ENCODE results near the gene SPSB1.

Gene SPSB1

DNA sequence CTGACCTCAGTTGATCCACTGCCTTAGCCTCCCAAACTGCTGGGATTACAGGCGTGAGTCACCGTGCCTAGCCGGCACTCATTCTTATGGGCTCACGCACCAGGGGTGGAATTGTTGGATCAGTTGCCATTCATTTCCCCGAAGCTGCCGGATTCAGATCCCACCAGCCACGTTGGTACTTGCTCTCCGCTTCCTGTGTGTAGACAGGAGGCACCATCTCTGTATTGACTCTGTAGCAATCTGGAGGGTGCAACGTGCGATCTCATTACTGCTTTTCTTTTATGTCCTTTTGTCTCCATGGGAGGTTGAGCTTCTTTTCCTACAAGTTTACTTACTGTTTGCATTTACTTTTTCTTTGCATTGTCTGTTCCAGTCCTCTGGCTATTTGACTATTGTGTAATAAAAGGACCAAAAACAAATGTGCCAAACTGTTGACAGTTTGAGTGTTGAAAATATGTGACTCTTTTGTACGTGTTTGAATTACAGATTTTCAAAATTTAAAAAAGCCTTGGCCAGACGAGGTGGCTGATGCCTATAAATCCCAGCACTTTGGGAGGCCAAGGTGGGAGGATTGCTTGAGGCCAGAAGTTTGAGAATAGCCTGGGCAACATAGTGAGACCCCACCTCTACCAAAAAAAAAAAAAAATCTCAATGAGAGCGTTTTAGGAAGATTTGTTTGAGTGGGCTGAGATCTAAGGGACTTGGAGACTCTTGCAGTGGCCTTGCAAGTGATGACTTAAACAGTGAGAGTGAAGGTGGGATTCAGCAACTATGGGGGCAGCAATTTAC is 39.1 kb downstream of the SPSB1 start:
- H3K9me3 ChIP-seq = no peaks in the 10 kb centered on the region
- H3K27me3 ChIP-seq = no peaks in the 10 kb centered on the region
- TF ChIP-seq, protein P1, sequence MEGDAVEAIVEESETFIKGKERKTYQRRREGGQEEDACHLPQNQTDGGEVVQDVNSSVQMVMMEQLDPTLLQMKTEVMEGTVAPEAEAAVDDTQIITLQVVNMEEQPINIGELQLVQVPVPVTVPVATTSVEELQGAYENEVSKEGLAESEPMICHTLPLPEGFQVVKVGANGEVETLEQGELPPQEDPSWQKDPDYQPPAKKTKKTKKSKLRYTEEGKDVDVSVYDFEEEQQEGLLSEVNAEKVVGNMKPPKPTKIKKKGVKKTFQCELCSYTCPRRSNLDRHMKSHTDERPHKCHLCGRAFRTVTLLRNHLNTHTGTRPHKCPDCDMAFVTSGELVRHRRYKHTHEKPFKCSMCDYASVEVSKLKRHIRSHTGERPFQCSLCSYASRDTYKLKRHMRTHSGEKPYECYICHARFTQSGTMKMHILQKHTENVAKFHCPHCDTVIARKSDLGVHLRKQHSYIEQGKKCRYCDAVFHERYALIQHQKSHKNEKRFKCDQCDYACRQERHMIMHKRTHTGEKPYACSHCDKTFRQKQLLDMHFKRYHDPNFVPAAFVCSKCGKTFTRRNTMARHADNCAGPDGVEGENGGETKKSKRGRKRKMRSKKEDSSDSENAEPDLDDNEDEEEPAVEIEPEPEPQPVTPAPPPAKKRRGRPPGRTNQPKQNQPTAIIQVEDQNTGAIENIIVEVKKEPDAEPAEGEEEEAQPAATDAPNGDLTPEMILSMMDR (IDR thresholded peaks at IDR 0.05; ENCODE audit: low read depth, low read length) = no peak
- H3K4me1 ChIP-seq = no peaks in the 10 kb centered on the region
- no peak overlapping the region for H3K4me3 ChIP-seq (ENCODE audit: low read depth, low read length)
- DNase-seq = no peak
- no peaks in the 10 kb centered on the region for H3K36me3 ChIP-seq

DNA sequence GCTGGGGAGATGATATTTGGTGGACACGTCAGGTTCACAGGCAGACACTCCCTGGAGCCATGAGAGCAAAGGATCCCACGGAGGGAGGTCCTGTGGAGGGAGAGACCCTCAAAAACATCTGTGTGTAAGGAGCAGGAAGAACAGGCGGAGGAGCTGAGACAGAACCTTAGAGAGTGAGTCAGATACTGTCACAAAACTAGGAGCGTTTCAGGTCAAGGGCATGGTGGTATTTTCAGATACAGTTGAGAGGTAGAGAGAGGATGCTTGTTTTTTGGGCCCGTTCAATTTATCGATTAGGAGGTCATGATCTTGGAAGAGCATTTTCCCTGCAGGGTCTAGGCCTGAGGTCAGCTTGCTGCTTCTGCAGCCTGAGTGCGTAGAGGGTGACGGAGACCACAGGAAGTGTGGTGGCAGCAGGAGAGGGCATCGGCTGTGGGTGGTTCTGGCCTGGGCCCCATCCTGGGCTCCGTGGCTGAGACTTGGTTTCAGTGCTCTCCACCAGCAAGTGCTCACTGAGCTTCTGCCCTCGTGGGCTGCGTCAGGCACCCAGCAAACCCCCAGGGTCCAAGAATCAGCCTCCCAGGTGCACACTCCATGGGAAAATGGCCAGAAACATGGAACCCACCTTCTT is 39.9 kb downstream of the SPSB1 start:
- H3K4me3 ChIP-seq (ENCODE audit: low read depth, low read length) = no peak overlapping the region
- no peaks in the 10 kb centered on the region for H3K36me3 ChIP-seq
- TF ChIP-seq, protein P1 (IDR thresholded peaks at IDR 0.05; ENCODE audit: low read depth, low read length) = no peak
- DNase-seq = no peak
- H3K27me3 ChIP-seq = no peaks in the 10 kb centered on the region
- H3K4me1 ChIP-seq = no peaks in the 10 kb centered on the region
- H3K9me3 ChIP-seq = no peaks in the 10 kb centered on the region

DNA sequence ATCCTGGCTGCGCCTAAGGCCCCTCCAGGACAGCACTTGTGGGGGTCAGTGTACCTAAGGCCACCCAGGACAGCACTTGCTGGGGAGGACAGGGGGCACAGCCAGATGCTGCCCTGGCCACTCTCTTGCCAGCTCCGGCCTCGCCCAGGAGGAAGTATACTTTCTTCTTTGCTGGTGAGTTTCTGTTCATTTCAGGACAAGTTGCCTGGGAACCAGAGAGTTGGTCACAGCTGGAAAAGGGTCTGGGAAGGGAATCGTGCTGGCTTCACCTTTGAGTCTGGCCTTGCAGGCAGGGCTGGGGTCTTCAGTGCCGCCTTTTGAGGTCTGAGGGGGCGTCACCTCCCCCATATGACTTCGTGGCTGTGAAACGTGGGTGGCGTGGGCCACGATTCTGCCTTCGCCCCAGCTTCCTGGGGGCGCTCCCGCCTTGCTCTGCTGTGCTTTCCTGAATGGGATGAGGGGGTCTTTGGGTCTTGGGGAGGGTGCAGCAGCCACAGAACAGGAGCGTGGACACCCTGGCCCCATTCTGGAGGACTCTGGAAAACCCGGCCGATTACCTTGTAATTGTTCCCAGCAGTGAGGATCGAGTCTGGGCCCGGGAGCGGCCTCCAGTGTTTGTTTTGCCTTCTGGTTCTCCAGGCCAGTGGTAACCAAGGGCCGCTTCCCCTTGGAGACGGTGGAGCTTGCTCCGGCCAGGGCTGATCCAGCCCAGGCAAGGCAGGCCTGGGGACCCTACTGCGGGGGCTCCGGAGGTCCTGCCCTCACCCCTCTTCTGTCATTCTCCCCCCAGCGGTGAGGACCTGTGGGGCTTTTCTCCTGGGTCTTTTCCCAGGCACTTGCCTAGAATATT is 45.9 kb downstream of the SPSB1 start:
- Histone ChIP-seq H3K36me3 (no peaks in the 10 kb centered on the region), H3K27me3 (no peaks in the 10 kb centered on the region), H3K4me1 (no peaks in the 10 kb centered on the region), H3K9me3 (no peaks in the 10 kb centered on the region), H3K4me3 (ENCODE audit: low read depth, low read length) (no peak overlapping the region)
- TF ChIP-seq, protein P1 (IDR thresholded peaks at IDR 0.05; ENCODE audit: low read depth, low read length) = no peak
- no peak for DNase-seq

DNA sequence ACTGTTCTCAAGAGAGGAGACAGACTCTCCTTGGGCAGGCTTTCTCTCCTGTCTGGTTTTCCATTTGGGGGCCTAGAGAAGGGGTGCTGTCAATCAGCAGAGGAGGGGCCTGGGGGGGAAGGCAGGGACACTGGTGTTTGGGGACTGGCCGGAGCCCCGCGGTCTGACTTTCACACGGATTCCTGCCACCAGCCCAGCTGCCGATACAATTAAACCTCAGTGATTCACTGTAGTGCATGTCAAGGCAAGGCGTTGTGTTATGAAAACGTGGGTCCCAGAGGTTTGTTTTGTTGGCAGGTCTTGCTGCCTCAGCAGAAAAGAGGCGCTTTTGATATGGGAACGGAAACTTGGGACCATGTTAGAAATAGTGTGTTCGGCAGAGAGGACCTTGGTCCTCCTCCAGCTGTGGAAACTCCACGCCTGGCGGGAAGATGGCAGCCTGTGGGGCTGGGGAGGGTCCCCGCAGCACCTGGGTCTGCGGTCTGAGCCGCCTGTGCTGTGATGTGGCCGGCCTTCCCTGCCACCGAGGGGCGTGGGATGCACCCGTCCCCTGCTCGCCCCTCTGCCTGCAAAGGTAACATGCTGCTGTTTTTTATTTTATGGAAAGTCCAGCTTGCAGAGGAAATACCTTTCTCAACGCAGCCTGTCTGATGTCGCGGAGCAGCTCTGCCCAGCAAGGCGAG is 47.6 kb downstream of the SPSB1 start:
- H3K27me3 ChIP-seq = no peaks in the 10 kb centered on the region
- H3K9me3 ChIP-seq = no peaks in the 10 kb centered on the region
- H3K36me3 ChIP-seq = no peaks in the 10 kb centered on the region
- no peaks in the 10 kb centered on the region for H3K4me1 ChIP-seq
- TF ChIP-seq, protein P1 (IDR thresholded peaks at IDR 0.05; ENCODE audit: low read depth, low read length) = no peak
- H3K4me3 ChIP-seq (ENCODE audit: low read depth, low read length) = no peak overlapping the region
- DNase-seq = no peak

DNA sequence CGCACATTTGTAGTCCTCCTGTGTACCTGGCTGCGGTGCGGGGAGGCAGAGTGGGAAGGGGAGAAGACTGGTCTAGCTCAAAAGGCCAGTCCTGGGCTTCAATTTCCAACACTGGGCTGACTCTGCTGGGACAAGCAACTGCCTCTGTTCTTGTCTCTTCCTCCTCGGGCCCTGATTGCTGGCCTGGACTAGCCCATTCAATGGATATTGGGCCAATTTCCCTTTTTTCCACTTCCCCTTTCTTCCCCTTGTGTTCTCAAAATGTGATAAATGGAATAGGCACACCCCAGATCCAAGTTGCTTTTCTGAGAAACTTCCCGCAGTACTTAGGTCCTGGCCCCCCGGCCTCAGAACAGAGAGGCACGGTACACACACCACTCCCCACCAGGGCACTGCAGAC is 48.2 kb downstream of the SPSB1 start:
- TF ChIP-seq, protein P1 (IDR thresholded peaks at IDR 0.05; ENCODE audit: low read depth, low read length) = no peak
- Histone ChIP-seq H3K27me3 (no peaks in the 10 kb centered on the region), H3K4me3 (ENCODE audit: low read depth, low read length) (no peak overlapping the region), H3K4me1 (no peaks in the 10 kb centered on the region), H3K9me3 (no peaks in the 10 kb centered on the region), H3K36me3 (no peaks in the 10 kb centered on the region)
- DNase-seq = no peak
